Activated naive CD4-positive, alpha-beta T cell treated with anti-CD3 and anti-CD28 coated beads, Interleukin-2, amount 50 U/mL, for 24 hours (primary cell): ENCODE data around the gene RP9.
A peak's percentile ranks its signal among the peaks of the same experiment; 100 is the strongest.

Source experiments
- H3K27ac Mint-ChIP-seq: one replicate; pipeline ENCODE4 v1.8.0; 2021; ENCODE audit warnings: mild to moderate bottlenecking, mixed read lengths
- H3K27me3 Mint-ChIP-seq: one replicate; pipeline ENCODE4 v1.8.0; 2021; ENCODE audit warnings: mixed read lengths
- H3K36me3 Mint-ChIP-seq: one replicate; pipeline ENCODE4 v1.8.0; 2021; ENCODE audit warnings: mixed read lengths
- H3K4me1 Mint-ChIP-seq: one replicate; pipeline ENCODE4 v1.8.0; 2021; ENCODE audit warnings: mixed read lengths
- H3K4me3 Mint-ChIP-seq: one replicate; pipeline ENCODE4 v1.8.0; 2021; ENCODE audit warnings: mild to moderate bottlenecking, mixed read lengths
- H3K9me3 Mint-ChIP-seq: one replicate; pipeline ENCODE4 v1.8.0; 2021; ENCODE audit warnings: mixed read lengths

RP9 gene, protein sequence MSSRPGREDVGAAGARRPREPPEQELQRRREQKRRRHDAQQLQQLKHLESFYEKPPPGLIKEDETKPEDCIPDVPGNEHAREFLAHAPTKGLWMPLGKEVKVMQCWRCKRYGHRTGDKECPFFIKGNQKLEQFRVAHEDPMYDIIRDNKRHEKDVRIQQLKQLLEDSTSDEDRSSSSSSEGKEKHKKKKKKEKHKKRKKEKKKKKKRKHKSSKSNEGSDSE

DNA sequence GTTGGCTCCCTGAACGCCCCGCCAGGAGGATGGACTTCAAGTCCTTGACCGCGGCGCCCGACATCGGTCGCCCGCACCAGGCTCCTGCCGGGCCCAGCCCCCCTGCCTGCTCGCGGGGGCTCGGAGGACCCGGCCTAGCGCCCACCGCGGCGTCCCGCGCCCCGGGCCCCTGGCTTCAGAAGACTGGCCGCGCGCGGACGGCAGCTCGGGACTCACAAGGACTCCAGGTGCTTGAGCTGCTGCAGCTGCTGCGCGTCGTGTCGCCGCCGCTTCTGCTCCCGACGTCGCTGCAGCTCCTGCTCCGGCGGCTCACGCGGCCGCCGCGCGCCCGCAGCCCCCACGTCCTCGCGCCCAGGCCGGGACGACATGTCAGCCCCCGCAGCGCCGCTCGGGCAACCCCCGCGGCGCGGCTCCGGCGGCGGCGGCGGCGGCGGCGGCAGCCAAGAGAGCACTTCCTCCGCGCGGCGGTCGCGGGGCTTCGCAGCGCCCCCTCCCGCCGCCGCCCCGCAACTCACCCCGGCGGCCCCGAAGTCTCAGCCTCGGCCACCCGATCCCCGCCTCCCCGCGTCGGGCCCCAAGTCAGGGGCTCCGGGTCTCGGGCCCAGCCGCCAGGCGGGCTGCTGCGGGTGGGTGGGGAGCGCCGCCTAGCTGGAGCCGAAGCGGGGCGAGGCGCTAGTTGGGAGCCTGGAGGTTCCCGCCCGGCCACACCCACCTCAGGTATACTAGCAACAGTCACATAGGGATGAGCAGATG is at the start of gene RP9:
RP9 (minus strand) TSS at position 400 of the 753 bp plus-strand sequence; CDS start at position 368, 32 bp downstream.
- peak within 1 kb of the TSS; percentile 96 for H3K4me3 Mint-ChIP-seq
- peaks cover 54% of the 10 kb centered on the region for H3K4me1 Mint-ChIP-seq
- peak within 1 kb of the TSS; percentile 65 for H3K27ac Mint-ChIP-seq
- no peaks in the 10 kb centered on the region for H3K9me3 Mint-ChIP-seq
- H3K36me3 Mint-ChIP-seq, result no peaks in the 10 kb centered on the region
- H3K27me3 Mint-ChIP-seq, result no peaks in the 10 kb centered on the region

DNA sequence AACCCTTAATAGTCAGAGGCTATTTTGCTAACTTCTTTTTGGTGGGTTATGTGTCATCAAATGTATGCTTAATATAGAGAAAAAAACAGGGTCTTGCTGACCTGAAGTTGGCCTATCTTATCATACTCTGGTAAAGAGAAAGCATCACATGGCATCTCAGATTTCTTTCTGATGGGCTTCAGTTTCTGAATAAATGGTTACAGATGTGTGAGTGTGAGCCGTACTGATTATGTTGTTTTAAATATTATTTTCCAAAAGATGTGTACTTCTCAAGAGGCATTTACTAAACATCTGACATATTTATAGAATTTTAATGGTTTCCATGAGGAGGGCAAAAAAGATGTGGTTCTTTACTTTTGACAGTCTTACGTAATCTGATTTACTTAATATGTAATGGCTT is 48.6 kb upstream of the RP9 start:
- peaks cover 8% of the 10 kb centered on the region for H3K9me3 Mint-ChIP-seq

DNA sequence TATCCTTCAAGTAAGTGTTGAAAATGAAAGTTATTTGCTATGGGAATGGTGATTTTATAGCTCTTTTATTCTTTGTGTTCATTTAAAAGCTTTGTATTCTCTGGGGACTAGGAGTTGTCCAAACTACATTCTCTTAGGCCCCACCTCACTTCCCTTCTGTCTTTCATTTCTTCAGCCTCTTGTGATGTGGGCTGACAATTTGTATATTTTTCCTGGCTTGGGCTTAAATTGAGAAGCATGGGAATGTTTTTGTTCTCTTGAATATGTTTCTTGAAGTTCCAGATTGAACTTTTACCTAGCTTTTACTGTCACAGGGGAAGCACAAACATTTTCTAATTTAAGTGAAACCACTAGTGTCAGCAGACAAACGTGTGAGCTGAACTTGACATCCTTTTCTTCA is 48.1 kb upstream of the RP9 start:
- Mint-ChIP-seq H3K27me3 (no peaks in the 10 kb centered on the region), H3K36me3 (peaks cover 25% of the 10 kb centered on the region), H3K9me3 (peaks cover 3% of the 10 kb centered on the region), H3K4me3 (no peak overlapping the region), H3K4me1 (no peaks in the 10 kb centered on the region), H3K27ac (no peak overlapping the region)

More for the DNA sequence above, 48.6 kb upstream of the RP9 start:
- no peaks in the 10 kb centered on the region for H3K4me1 Mint-ChIP-seq
- no peaks in the 10 kb centered on the region for H3K27me3 Mint-ChIP-seq
- no peak overlapping the region for H3K27ac Mint-ChIP-seq
- H3K36me3 Mint-ChIP-seq, result peaks cover 30% of the 10 kb centered on the region
- no peak overlapping the region for H3K4me3 Mint-ChIP-seq

DNA sequence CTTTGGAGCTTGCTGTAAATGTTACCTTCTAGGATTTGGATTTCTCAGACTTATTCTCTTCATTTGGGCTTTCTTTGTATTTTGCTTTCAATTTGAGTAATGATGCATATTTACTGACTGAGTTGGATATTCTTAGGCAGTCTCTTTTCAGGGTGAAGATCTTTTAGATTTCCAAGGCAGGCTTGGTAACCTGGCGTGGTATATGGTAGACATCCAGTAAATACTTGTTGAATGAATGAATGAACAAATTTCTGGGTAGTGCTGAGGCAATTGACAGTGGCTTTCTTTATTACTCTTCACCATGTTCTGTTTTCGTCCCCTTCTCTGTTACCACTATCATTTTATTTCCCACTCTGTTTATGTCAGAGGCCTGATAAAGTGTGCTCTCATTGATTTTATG is 47.2 kb upstream of the RP9 start:
- no peak overlapping the region for H3K4me3 Mint-ChIP-seq
- H3K27me3 Mint-ChIP-seq, result no peaks in the 10 kb centered on the region
- no peak overlapping the region for H3K27ac Mint-ChIP-seq
- no peaks in the 10 kb centered on the region for H3K4me1 Mint-ChIP-seq
- peaks cover 20% of the 10 kb centered on the region for H3K36me3 Mint-ChIP-seq
- no peaks in the 10 kb centered on the region for H3K9me3 Mint-ChIP-seq

DNA sequence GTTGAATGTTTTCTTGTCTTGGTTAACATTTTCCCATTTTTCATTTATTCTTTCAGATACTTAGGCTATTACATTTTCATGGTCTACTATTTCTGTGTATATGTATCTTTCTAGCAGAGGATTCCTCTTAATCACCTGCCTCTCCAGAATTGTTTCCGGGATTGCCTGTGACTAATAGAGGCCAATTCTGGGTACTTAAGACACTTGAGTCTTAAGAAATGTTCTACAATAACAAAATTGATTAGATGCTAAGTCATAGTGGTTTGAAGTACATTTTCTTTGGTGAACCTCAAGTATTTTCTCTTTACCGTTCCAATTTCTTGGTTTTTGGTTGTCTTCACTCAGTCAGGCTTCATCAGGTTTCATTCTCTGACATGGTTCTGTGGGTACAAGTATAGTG is 46.6 kb upstream of the RP9 start:
- Mint-ChIP-seq H3K36me3 (peaks cover 20% of the 10 kb centered on the region), H3K9me3 (no peaks in the 10 kb centered on the region), H3K4me3 (no peak overlapping the region), H3K4me1 (no peaks in the 10 kb centered on the region), H3K27ac (no peak overlapping the region), H3K27me3 (no peaks in the 10 kb centered on the region)

DNA sequence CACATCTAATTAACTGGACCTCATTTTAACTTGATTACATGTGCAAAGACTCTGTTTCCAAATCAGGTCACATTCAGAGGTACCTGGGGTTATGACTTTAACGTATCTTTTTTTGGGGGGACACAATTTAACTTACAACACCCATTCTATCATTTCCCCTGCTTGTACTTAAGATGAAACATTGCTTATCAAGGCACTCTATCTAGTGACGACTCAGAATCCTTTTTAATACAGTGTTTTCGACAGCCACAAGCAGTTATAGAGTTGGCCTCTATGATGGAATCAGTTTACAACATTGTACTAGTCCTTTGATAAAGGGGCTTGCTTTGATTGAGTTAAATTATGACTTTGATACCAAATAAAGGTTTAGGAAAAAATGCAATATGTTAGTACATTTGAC is 42.9 kb upstream of the RP9 start:
- Mint-ChIP-seq H3K27me3 (no peaks in the 10 kb centered on the region), H3K4me3 (no peak overlapping the region), H3K27ac (no peak overlapping the region), H3K4me1 (no peaks in the 10 kb centered on the region), H3K36me3 (peaks cover 11% of the 10 kb centered on the region), H3K9me3 (no peaks in the 10 kb centered on the region)

DNA sequence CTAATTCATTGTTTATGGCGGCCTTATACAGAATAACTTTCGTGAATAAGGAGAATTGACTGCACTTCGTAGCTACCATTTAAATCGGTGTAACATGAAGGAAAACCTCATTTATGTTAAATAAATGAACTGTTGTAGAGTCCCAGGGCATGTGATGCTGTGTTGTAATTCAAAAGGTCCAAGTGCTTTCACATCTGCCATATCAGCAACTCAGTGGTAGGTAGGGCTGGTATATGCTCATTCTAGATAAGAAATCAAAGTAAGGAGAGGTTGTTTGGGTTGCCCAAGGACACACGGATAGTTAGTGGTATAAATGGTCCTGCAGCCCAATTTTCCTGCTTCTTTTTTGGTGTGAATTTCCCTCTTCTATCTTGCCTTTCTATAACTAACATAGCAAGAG is 36.0 kb upstream of the RP9 start:
- H3K27me3 Mint-ChIP-seq, result no peaks in the 10 kb centered on the region
- H3K36me3 Mint-ChIP-seq, result peaks cover 21% of the 10 kb centered on the region
- no peak overlapping the region for H3K4me3 Mint-ChIP-seq
- H3K9me3 Mint-ChIP-seq, result peaks cover 5% of the 10 kb centered on the region
- peaks cover 11% of the 10 kb centered on the region for H3K4me1 Mint-ChIP-seq
- no peak overlapping the region for H3K27ac Mint-ChIP-seq

DNA sequence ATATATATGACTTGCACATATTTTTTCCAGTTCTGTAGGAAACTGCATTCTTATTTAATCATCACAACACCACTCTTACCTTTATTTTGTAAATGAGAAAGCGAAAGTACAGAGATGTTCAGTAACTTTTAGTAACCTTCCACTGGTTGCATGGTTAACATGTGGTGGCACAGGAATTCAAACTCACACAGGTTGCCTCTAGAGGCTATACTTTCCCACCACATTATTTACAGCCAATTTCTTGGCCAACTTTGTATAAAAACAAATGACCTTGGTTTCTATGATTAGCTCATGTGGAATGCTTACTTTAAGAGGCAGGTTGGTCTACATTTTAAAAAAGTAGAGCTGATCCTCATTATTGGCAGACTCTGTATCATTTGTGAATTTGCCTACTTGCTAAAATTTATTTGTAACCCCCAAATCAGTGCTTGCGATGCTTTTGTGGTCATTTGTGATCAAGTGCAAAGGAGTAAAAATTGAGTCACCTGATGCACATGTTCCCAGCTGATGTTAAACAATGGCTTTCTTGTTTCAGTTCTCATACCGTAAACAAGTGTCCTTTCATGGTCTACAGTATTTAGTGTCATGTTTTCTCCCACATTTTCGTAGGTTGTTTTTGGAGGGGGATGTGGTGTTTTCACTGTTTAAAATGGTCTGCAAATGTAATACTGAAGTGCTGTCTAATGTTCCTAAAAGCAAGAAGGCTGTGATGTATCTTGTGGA is 35.0 kb upstream of the RP9 start:
- H3K27ac Mint-ChIP-seq, result no peak overlapping the region
- H3K36me3 Mint-ChIP-seq, result peaks cover 21% of the 10 kb centered on the region
- H3K27me3 Mint-ChIP-seq, result no peaks in the 10 kb centered on the region
- peaks cover 5% of the 10 kb centered on the region for H3K9me3 Mint-ChIP-seq
- H3K4me3 Mint-ChIP-seq, result no peak overlapping the region
- H3K4me1 Mint-ChIP-seq, result peaks cover 12% of the 10 kb centered on the region

DNA sequence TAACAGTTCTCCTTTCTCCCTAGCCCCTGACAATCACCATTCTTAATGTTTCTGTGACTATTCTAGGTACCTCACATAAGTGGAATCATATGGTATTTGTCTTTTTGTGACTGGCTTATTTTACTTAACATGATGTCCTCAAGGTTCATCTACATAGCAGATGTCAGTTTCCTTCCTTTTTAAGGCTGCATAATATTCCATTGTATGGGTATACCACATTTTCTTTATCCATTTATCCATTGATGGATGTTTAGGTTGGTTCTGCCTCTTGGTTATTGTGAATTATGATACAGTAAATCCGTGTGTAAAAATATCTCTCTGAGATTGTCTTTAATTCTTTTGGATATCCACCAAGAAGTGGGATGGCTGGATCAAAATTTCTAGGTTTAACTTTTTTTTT is 33.4 kb upstream of the RP9 start:
- Mint-ChIP-seq H3K36me3 (peaks cover 17% of the 10 kb centered on the region), H3K27me3 (no peaks in the 10 kb centered on the region), H3K4me1 (peaks cover 18% of the 10 kb centered on the region), H3K9me3 (peaks cover 5% of the 10 kb centered on the region), H3K4me3 (no peak overlapping the region), H3K27ac (no peak overlapping the region)

DNA sequence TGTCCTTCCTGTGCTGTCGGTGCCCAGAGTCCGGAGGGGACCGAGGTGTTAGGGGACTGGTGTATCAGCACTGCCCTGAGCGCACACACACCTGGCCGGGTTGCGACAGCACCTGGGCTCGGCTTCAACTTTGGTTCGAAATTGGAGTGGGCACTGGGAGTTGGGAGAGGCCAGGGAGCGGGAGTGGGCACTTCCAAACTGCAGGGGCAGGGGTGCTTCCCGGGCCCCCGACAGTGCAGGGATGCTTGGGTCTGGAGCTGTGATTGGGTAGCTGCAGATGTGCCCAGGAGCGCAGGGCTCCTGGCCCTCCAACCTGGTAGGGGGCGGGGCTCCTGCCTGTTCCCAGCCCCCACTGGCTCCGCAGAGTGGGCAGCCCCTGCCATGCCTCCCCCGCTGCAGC is 27.9 kb upstream of the RP9 start:
- H3K4me3 Mint-ChIP-seq, result no peak overlapping the region
- no peak overlapping the region for H3K27ac Mint-ChIP-seq
- H3K36me3 Mint-ChIP-seq, result peaks cover 19% of the 10 kb centered on the region
- peaks cover 18% of the 10 kb centered on the region for H3K4me1 Mint-ChIP-seq
- H3K9me3 Mint-ChIP-seq, result peaks cover 5% of the 10 kb centered on the region
- no peaks in the 10 kb centered on the region for H3K27me3 Mint-ChIP-seq

DNA sequence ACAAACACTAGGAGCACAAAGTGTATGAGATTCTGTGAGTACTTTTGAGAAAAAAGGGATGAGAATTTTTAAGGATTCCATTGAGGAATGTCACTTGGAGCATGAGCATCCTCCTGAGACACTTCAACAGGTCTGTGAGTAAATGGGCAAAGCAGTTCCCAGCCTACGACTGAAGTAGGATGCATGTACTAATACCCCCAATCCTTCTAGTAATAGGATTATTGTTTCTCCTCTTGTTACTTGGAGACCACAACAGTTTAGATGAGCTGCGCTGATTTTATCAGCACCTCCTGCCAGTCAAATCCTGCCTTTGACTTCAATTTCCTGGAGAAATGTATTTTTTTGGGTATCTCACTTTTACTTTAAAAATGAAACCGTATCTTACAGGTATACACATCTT is 21.0 kb upstream of the RP9 start:
- no peaks in the 10 kb centered on the region for H3K27me3 Mint-ChIP-seq
- peak overlapping the region; percentile 96 for H3K4me3 Mint-ChIP-seq
- peaks cover 9% of the 10 kb centered on the region for H3K36me3 Mint-ChIP-seq
- peak overlapping the region; percentile 84 for H3K27ac Mint-ChIP-seq
- no peaks in the 10 kb centered on the region for H3K9me3 Mint-ChIP-seq
- H3K4me1 Mint-ChIP-seq, result peaks cover 26% of the 10 kb centered on the region

DNA sequence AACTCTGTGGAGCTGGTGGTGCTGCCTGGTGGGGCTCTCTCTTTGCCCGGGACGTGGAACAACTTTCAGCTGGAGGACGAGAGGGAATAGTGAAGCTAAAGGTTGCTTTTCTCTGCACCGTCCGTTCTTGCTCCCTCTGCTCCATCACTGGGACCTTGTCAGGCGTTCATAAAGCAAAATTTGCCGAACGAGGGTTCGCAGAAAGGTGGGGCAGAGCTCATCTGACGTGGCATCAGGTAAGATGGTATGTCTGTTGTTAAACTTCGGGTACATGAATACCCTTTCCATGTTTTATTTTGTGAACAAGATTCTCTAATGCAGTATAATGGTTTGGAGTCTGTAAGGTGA is 20.6 kb upstream of the RP9 start:
- Mint-ChIP-seq H3K27ac (peak overlapping the region; percentile 84), H3K36me3 (peaks cover 6% of the 10 kb centered on the region), H3K4me3 (peak overlapping the region; percentile 96), H3K4me1 (peaks cover 26% of the 10 kb centered on the region), H3K9me3 (no peaks in the 10 kb centered on the region), H3K27me3 (no peaks in the 10 kb centered on the region)

DNA sequence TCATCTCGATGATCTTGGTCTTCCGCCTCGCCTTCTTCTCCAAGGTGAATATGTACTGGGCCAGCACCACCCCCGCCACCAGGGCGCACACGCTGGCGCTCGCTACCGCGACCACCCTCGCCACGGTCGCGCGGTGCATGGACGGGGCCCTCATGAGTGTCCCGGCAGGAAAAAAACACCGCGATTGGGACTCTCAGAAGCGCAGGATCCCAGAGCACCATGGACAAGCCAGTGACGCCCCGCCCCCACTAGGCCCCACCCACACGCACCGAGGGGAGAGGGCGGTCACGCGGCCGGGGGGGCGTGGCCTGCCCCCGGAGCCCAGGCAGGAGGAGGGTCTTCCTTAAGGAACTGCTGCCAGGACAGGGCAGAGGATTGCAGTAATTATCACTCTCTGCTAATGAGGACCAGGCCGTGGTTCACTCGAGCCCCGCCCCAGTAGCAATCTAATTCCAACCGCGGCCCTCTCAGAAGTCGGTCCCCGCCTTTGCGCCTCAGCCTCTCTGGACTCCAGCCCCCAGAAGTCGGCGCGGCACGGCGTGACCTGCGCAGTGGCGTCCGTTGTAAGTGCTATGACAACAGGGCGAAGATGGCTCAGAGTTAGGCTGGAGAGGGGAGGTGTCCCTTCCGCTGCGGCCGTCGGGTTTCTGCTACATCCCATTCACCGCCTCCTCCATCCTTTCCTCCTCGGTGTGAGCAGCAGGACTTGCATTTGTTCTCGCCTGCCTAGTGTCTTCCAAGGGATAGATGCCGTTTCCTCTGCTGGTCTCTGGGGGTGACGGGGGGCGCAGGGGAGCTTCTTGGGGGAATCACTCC is 20.0 kb upstream of the RP9 start, which contains the start of gene BBS9:
BBS9 (plus strand) TSS at position 575 of the 816 bp plus-strand sequence. CDS start 16,689 bp downstream, outside the sequence.
- Mint-ChIP-seq H3K4me3 (peak within 1 kb of the TSS; percentile 96), H3K4me1 (peaks cover 26% of the 10 kb centered on the region), H3K27ac (peak within 1 kb of the TSS; percentile 84)

DNA sequence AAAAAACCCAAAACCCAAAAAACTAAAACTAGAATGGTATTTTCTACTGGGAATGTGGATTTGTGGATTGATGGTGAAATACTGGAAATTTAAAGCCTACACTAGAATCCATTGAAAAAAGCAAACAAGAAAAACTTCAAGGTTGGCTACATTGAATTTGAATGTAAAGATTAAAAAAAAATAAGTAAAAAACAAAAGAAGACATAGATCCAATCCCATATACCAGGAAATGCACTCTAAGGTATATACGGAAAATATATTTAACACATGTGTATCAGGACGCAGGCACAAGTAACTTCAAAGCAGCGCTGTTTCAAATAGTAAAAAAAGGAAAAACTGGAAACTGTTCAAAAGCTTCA is 19.4 kb upstream of the RP9 start:
- H3K4me3 Mint-ChIP-seq, result peak overlapping the region; percentile 96
- peaks cover 3% of the 10 kb centered on the region for H3K36me3 Mint-ChIP-seq
- no peaks in the 10 kb centered on the region for H3K9me3 Mint-ChIP-seq
- no peaks in the 10 kb centered on the region for H3K27me3 Mint-ChIP-seq
- peaks cover 26% of the 10 kb centered on the region for H3K4me1 Mint-ChIP-seq
- H3K27ac Mint-ChIP-seq, result peak overlapping the region; percentile 84

More for the DNA sequence above, 20.0 kb upstream of the RP9 start, which contains the start of gene BBS9:
- Mint-ChIP-seq H3K36me3 (peaks cover 3% of the 10 kb centered on the region), H3K27me3 (no peaks in the 10 kb centered on the region), H3K9me3 (no peaks in the 10 kb centered on the region)

DNA sequence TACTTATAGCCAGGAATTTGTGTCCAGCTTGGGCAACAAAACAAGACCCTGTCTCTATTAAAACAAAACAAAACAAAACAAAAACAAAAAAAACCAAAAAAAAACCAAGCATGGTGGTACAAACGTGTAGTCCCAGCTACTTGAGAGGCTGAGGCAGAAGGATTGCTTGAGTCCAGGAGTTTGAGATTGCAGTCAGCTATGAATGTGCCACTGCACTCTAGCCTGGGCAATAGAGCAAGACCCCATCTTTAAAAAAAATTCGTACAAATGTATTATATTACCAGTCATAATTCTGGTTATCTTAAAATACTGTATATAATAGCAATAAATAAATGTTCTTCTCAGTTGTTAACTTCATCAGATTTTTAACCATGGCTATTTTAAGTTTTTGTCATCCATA is 17.9 kb upstream of the RP9 start:
- Mint-ChIP-seq H3K27me3 (no peaks in the 10 kb centered on the region), H3K9me3 (no peaks in the 10 kb centered on the region), H3K27ac (no peak overlapping the region), H3K4me1 (peaks cover 21% of the 10 kb centered on the region), H3K36me3 (no peaks in the 10 kb centered on the region), H3K4me3 (no peak overlapping the region)
